Tibial nerve (tissue), 3 donors: ENCODE measurements around the gene RAB1B.
"Not testable (repeated sequence)": the region's sequence is repeated elsewhere in the genome, so short reads cannot be mapped to it uniquely, and the experiment has no call there.

Experiments
- CTCF ChIP-seq, 5 experiments: fragments of 200-600 bp in 3 of 5; fragments of 450-650 bp in 2 of 5; sonication (generic) in 3 of 5; IDR thresholded peaks; one replicate each; pipeline ENCODE4 v1.5.1; 2016 to 2019; ENCODE audit warnings: antibody characterized with exemption in 5 of 5, mild to moderate bottlenecking in 3 of 5, moderate library complexity in 2 of 5
- POLR2A ChIP-seq, 2 donors: fragments of 450-650 bp; IDR thresholded peaks; one replicate each; pipeline ENCODE4 v1.6.1; 2017; ENCODE audit warnings: antibody characterized with exemption in 2 of 2, mild to moderate bottlenecking in 2 of 2, moderate library complexity in 2 of 2

GRCh38 chr11:66277064-66277463 is 8.6 kb downstream of the RAB1B start:
- not testable (repeated sequence) for TF ChIP-seq CTCF, POLR2A (IDR thresholded peaks at IDR 0.05)
